Stimulated activated naive CD8-positive, alpha-beta T cell treated with anti-CD3 and anti-CD28 coated beads, Interleukin-15, Interleukin-2, amounts not matched to agents 100 U/mL and 50 U/mL, for 24 hours (primary cell): ENCODE results near the gene NKAIN2.

Experiments
- ATAC-seq: fragments of 150-1000 bp; cut with Tn5 transposase; one replicate; pipeline ENCODE4 v1.10.0; 2021
- DNase-seq: peaks from one replicate; pipeline ENCODE4 v3.0.0; 2021

The NKAIN2 gene

GRCh38 chr6:124829822-124830221 is 1026.2 kb downstream of the NKAIN2 start:
- DNase-seq (no peak), ATAC-seq (no peak)

- ATAC-seq (no peak), DNase-seq (no peak)
Observed at GRCh38 chr6:124830506-124830905, 1026.8 kb downstream of the NKAIN2 start.

DNA sequence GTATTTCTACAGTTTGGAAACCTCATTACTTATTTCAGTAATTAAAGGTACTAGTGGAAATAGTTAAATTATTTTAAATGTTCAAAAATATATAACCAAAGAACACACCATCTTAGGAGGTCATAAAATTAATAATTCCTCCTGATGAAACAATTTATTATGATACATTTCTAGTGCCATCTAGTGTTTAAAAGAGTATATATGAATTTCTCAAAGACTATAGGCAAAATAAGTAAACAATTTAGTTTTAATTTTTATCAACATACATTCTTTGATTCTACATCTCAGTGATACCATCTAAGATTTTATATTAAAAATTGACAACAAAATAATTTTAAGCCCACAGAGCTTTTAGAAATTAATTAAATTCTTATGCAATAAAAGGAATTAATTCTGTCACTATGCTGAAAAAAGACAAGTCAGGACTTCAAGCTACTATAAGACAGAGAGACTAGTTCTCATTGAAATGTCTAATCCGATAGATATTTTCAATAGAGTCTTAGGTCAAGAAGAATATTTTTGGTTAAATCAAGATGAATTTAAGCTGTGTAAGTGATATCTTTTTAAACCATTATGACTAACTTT is 1050.8 kb downstream of the NKAIN2 start:
- ATAC-seq (no peak), DNase-seq (no peak)

GRCh38 chr6:124857746-124858145 is 1054.1 kb downstream of the NKAIN2 start:
- no peak for DNase-seq
- ATAC-seq: no peak

DNA sequence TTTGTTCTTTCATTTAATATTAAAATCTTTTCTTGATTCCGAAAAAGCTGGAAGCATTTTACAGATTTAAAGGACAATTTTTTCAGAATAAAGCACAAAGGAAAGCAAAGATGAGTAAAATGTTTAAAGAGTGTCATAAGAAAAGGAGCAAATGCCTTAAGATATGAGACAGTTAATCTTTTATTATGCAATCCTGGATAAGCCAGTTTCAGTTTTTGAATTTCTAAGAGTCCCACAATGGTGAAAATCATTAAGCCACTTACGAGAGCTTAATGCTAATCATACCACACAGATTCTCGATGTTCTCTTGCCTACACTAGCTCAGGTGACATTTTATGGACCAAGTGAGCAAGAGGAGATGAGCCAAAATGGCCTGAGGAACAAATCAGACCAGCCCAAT is 1054.9 kb downstream of the NKAIN2 start:
- ATAC-seq (no peak), DNase-seq (no peak)

DNA sequence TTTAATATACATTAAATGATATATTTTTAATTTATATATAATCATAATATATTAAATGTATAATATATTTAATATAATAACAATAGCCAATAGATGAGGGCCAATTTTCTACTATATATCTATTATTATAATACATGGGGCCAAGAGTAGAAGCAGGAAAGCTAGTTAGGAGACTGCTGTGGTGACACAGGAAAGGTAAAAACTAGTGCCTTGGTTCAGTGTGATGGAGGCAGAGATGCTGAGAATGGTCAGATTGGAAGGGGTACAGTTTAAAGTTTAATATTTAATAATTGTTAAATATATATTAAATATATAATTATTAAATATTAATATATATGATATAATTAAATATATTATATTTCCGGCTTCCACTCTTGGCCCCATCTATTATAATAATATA is 1055.7 kb downstream of the NKAIN2 start:
- ATAC-seq (no peak), DNase-seq (no peak)

- ATAC-seq (no peak), DNase-seq (no peak)
Observed at GRCh38 chr6:124866040-124866439, 1062.4 kb downstream of the NKAIN2 start.

DNA sequence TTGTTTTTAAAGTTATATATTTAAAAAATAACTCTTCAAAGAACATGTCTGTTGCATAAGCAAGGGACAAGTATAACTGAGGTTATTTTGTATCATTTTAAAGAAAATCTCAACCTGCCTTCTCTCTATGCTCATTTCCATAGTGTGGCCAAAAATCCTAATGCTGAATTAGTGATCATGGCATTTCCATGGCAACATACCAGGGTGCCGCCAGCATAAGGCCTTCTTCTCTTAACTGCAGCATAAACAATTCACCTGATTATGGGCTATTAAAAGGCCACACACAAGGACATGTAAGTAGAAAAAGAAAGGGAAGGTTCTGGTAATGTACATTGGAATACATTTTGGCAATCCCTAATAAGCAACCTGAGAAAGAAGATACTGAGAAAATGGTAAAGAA is 1063.5 kb downstream of the NKAIN2 start:
- no peak for DNase-seq
- ATAC-seq: no peak

GRCh38 chr6:124868481-124868880 is 1064.8 kb downstream of the NKAIN2 start:
- no peak for ATAC-seq
- DNase-seq: no peak

GRCh38 chr6:124869416-124869815 is 1065.8 kb downstream of the NKAIN2 start:
- DNase-seq (no peak), ATAC-seq (no peak)

DNA sequence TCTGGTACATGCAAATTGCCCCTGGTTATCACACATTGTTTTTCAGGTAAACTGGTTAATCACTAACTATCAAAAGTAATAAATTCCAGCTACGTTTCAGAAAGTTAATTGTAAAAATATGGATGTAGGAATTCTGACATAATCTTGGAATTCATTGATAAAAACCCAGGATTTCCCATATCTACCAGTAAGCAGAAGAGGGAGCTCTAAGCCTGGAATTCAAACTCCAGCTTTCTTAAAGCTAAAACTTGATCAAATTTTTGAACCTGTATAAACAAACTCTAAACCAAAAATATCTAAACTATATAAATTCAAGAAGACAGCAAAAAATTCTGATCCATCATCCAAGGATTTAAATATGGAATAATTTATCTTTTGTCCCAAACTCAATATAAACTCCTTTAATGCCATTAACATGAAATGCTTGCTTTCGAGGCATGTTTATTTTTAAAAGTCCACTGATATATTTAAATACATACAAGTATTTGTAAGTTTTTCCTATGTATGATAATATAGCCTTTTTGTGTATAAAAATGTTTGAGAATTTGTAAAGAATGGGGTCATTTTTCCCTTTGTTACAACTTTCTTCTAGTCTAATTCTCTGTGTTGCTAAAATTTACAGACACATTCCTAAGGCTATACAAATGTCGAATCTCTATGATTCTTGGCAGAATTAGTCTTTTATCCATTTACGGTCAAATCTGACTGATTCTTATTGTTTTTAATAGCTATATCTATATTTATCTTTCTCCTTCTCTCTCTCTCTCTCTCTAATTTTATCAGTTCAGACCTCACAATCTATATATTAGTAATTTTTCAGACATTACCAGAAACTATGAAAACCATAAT is 1067.2 kb downstream of the NKAIN2 start:
- no peak for ATAC-seq

DNA sequence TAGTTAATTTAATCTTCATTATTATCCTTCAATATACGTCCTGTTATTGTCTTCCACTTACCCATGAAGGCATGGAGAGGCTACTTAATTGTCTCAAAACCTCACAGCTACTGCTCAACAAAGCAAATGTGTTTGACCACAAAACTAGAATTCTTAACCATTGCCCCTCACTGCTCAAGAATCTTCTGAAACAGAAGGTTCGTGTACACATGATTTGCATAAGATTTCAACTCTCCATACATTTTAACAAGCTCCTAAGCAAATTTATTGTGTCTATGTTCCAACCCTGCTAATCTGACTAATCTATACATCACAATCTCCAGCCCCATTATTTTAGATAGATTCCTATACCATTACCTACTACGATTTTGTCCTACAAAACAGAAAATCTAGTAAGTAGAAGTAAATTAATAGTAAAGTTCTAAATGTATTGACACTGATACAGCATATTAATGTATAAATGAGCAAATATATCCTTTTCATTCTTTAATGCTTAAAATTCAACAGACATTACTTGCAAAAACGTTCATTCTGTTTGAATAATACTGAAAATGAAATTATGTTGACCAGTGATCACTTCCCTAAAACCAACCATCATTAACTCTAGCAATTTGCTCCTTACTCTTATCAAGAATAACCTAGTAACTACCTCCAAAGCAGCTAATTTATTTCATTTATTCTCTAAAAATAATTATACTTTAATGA is 1068.8 kb downstream of the NKAIN2 start:
- ATAC-seq (no peak), DNase-seq (no peak)

More for the DNA sequence above, 1067.2 kb downstream of the NKAIN2 start:
- DNase-seq: no peak

DNA sequence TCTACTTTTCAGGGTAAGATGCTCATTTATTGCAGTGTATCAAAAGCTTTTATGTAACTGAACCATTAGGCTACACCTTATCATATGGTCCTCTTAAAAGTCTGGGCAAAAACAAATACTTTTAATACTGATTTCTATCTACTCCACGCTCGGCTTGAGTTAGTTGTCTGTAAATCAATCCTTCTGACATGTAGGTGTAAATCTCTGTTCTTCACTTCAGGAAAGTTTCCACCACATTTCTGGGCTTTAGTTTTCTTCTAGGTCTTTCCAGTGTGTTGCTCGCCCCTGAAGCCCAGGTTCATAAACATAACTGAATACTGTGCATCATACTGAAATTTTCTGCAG is 1069.4 kb downstream of the NKAIN2 start:
- ATAC-seq: no peak
- DNase-seq: no peak
